Hepatocyte (in vitro differentiated cells): ENCODE measurements around the gene UBE2QL1. TPM values are rescaled to one million over a fixed set of nuclear protein-coding genes. Genes with fewer than 3 reads are reported as not detected.

Experiments
- DNase-seq: peaks from one replicate; pipeline ENCODE4 v3.0.0-alpha.2; 2016; ENCODE audit warnings: low spot score
- H2AFZ ChIP-seq: fragments of 200-600 bp; sonication (generic); 2 replicates; pipeline ENCODE4 v1.6.0; 2016; ENCODE audit warnings: antibody characterized with exemption, mild to moderate bottlenecking
- H3K27ac ChIP-seq: fragments of 200-600 bp; sonication (generic); 2 replicates; pipeline ENCODE4 v1.5.1; 2016; ENCODE audit warnings: mild to moderate bottlenecking
- H3K27me3 ChIP-seq: fragments of 200-600 bp; sonication (generic); 2 replicates; pipeline ENCODE4 v1.6.1; 2016
- H3K36me3 ChIP-seq: fragments of 200-600 bp; sonication (generic); replicated peaks from 2 replicates; pipeline ENCODE4 v1.5.1; 2016; ENCODE audit warnings: low read depth; ENCODE audit not compliant: insufficient read depth
- H3K4me1 ChIP-seq: fragments of 200-600 bp; sonication (generic); 2 replicates; pipeline ENCODE4 v1.5.1; 2016; ENCODE audit warnings: mild to moderate bottlenecking, moderate library complexity; ENCODE audit not compliant: insufficient read depth
- H3K4me2 ChIP-seq: fragments of 200-600 bp; sonication (generic); 2 replicates; pipeline ENCODE4 v1.6.0; 2016
- H3K4me3 ChIP-seq: fragments of 200-600 bp; sonication (generic); 2 replicates; pipeline ENCODE4 v1.5.1; 2016; ENCODE audit warnings: mild to moderate bottlenecking
- H3K79me2 ChIP-seq: fragments of 200-600 bp; sonication (generic); 2 replicates; pipeline ENCODE4 v1.6.0; 2017; ENCODE audit warnings: mild to moderate bottlenecking
- H3K9me2 ChIP-seq: fragments of 200-600 bp; sonication (generic); replicated peaks from 2 replicates; pipeline ENCODE4 v1.6.0; 2017; ENCODE audit warnings: mild to moderate bottlenecking; ENCODE audit not compliant: insufficient read depth
- H3K9me3 ChIP-seq: fragments of 200-600 bp; sonication (generic); 2 replicates; pipeline ENCODE4 v1.5.1; 2016; ENCODE audit warnings: low read depth, mild to moderate bottlenecking
- H4K20me1 ChIP-seq: fragments of 200-600 bp; sonication (generic); 2 replicates; pipeline ENCODE4 v1.6.0; 2016; ENCODE audit warnings: mild to moderate bottlenecking; ENCODE audit not compliant: insufficient read depth, poor library complexity, severe bottlenecking
- CTCF ChIP-seq: fragments of 200-600 bp; sonication (generic); IDR thresholded peaks from 2 replicates; pipeline ENCODE4 v1.5.1; 2016; ENCODE audit warnings: antibody characterized with exemption, mild to moderate bottlenecking; ENCODE audit not compliant: poor library complexity
- EZH2 ChIP-seq: fragments of 200-600 bp; sonication (generic); IDR thresholded peaks from 2 replicates; pipeline ENCODE4 v1.6.1; 2016; ENCODE audit warnings: antibody characterized with exemption, mild to moderate bottlenecking, borderline replicate concordance
- EZH2phosphoT487 ChIP-seq: fragments of 200-600 bp; sonication (generic); IDR thresholded peaks from one replicate; pipeline ENCODE4 v1.6.1; 2018; ENCODE audit warnings: antibody characterized with exemption, mild to moderate bottlenecking, low read depth, moderate library complexity; ENCODE audit not compliant: unreplicated experiment, severe bottlenecking
- WGBS: methylation state at CpG from one replicate; pipeline ENCODE4 v1.1.6; 2016; ENCODE audit warnings: low lambda C conversion rate; ENCODE audit errors: missing lambda C conversion rate; 5-methylcytosine and 5-hydroxymethylcytosine counted together
- polyA plus RNA-seq: library from polyadenylated mRNA; unstranded; fragments of >200 nt; fragmentation: Nextera tagmentation; extraction: Ambion mirVana; gene quantifications from 2 replicates; pipeline ENCODE4 v1.2.1, GENCODE V29; 2016
- total RNA-seq: library from RNA; depleted of rRNA; stranded (reverse); fragments of >200 nt; gene quantifications from 2 replicates; pipeline ENCODE4 v1.2.3, GENCODE V29; 2014

The UBE2QL1 gene
- total and polyA plus RNA-seq, 2 experiments from 2014 or later = 0.17 TPM; not detected in 1

- H3K9me2 ChIP-seq = no peaks in the 10 kb centered on the region
- 86% methylated on average over 2 of the region's 2 CpGs for WGBS
- H3K9me3 ChIP-seq = no peaks in the 10 kb centered on the region
- DNase-seq = no peak
- no peak overlapping the region for H3K27ac ChIP-seq
- H4K20me1 ChIP-seq = no peaks in the 10 kb centered on the region
- TF ChIP-seq CTCF (no peak), EZH2phosphoT487 (no peak), EZH2 (no peak)
- no peaks in the 10 kb centered on the region for H3K79me2 ChIP-seq
- H3K4me1 ChIP-seq = no peaks in the 10 kb centered on the region
- no peaks in the 10 kb centered on the region for H3K36me3 ChIP-seq
- no peak overlapping the region for H3K4me2 ChIP-seq
- H2AFZ ChIP-seq = no peak overlapping the region
- no peak overlapping the region for H3K4me3 ChIP-seq
- H3K27me3 ChIP-seq = peaks cover 10% of the 10 kb centered on the region
These were observed 6.3 kb upstream of the UBE2QL1 start for GRCh38 chr5:6442333-6442732.

GRCh38 chr5:6443326-6443725, 5.3 kb upstream of the UBE2QL1 start:
- no peak overlapping the region for H3K4me3 ChIP-seq
- DNase-seq = no peak

GRCh38 chr5:6446042-6446441, 2.6 kb upstream of the UBE2QL1 start:
- 74% methylated on average over 12 of the region's 12 CpGs for WGBS
- H3K27me3 ChIP-seq = peaks cover 33% of the 10 kb centered on the region
- H3K79me2 ChIP-seq = no peaks in the 10 kb centered on the region
- no peak overlapping the region for H3K4me2 ChIP-seq
- no peak overlapping the region for H2AFZ ChIP-seq
- H4K20me1 ChIP-seq = no peaks in the 10 kb centered on the region
- no peaks in the 10 kb centered on the region for H3K36me3 ChIP-seq
- H3K4me3 ChIP-seq = no peak overlapping the region
- no peak for DNase-seq
- H3K27ac ChIP-seq = no peak overlapping the region
- H3K9me2 ChIP-seq = no peaks in the 10 kb centered on the region
- H3K9me3 ChIP-seq = no peaks in the 10 kb centered on the region
- H3K4me1 ChIP-seq = no peaks in the 10 kb centered on the region
- TF ChIP-seq EZH2 (no peak), CTCF (no peak), EZH2phosphoT487 (no peak)

More at GRCh38 chr5:6443326-6443725, 5.3 kb upstream of the UBE2QL1 start:
- no peak for TF ChIP-seq EZH2
- TF ChIP-seq EZH2phosphoT487 = no peak
- TF ChIP-seq CTCF = no peak
- 79% methylated on average over 5 of the region's 5 CpGs for WGBS
- Histone ChIP-seq H3K4me1 (no peaks in the 10 kb centered on the region), H3K9me3 (no peaks in the 10 kb centered on the region), H3K27me3 (peaks cover 10% of the 10 kb centered on the region), H3K4me2 (no peak overlapping the region), H3K79me2 (no peaks in the 10 kb centered on the region), H3K36me3 (no peaks in the 10 kb centered on the region), H2AFZ (no peak overlapping the region), H4K20me1 (no peaks in the 10 kb centered on the region), H3K9me2 (no peaks in the 10 kb centered on the region), H3K27ac (no peak overlapping the region)

- Histone ChIP-seq H3K4me1 (no peaks in the 10 kb centered on the region), H3K36me3 (no peaks in the 10 kb centered on the region), H2AFZ (no peak overlapping the region), H3K79me2 (no peaks in the 10 kb centered on the region), H3K27me3 (peaks cover 40% of the 10 kb centered on the region), H3K4me2 (no peak overlapping the region), H3K27ac (no peak overlapping the region), H3K4me3 (no peak overlapping the region), H4K20me1 (no peaks in the 10 kb centered on the region), H3K9me2 (no peaks in the 10 kb centered on the region), H3K9me3 (no peaks in the 10 kb centered on the region)
- no peak for DNase-seq
- WGBS = 83% methylated on average over 21 of the region's 21 CpGs
- TF ChIP-seq CTCF = no peak
- TF ChIP-seq EZH2phosphoT487 = no peak
- no peak for TF ChIP-seq EZH2
These were observed 1.9 kb upstream of the UBE2QL1 start for GRCh38 chr5:6446626-6447309.
